Suppressor macrophage treated with lipopolysaccharide for 1 hour (primary cell): ENCODE data around the gene MAPK13.

Source experiments
- DNase-seq, 3 donors: peaks; one replicate each; pipeline ENCODE4 v3.0.0-alpha.2; 2020 to 2022

The MAPK13 gene

GRCh38 chr6:36155662-36156061 lies 25.3 kb downstream of the MAPK13 start:
- no peak for DNase-seq

DNA sequence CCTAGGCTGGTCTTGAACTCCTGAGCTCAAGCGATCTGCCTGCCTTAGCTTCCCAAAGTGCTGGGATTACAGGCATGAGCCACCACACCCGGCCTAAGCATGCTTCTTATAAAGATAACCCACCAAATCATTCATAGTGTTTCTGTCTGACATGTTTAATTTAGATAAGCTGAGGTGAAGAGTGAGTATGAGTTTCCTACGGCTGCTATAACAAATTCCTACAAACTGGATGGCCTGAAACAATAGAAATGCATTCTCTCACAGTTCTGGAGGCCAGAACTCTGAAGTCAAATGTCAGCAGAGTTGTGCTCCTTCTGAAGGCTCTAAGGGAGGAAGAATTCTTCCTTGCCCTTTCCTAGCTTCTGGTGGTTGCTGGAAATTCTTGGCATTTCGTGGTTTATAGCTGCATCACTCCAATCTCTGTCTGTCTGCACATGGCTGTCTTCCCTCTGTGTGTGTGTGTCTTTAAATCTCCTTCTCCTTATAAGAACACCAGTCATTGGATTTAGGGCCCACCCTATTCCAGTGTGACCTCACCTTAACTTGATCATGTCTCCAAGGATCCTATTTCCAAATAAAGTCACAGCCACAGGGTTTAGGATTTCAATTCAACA lies 29.9 kb downstream of the MAPK13 start:
- no peak for DNase-seq

GRCh38 chr6:36169023-36170007 lies 39.0 kb downstream of the MAPK13 start:
- no peak for DNase-seq

DNA sequence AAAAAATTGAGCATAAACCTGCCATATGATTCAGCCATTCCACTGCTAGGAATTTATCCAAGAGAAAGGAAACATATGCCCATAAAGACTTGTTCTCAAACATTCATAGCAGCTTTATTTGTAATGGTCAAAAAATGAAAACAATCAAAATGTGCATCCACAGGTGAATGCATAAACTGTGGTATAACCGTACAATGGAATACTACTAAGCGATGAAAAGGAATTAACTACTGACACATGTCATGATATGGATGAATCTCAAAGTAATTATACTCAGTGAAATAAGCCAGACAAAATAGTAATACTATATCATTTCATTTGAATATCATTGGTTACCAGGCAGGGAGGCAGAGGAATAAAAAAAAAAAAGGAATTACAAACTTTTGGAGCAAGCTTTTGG lies 40.4 kb downstream of the MAPK13 start:
- no peak for DNase-seq

DNA sequence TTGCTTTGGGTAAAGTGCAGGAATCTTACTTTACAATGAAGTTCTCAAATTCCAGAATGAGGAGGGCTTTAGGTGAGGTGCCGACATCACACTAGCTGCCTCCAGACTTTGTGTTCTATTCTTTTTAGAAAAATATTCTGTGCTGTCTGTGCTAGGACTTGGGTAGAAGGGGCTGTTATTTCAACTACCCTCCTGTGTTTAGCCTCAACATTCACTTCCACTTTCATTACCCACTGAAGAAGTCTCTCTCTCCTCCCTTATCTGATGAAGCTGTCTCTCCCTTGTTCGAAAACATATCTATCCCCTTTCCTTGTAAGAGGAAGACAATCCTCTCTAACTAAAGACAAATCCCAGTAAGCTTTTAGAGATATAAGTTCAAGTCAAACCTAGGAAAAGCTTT lies 41.3 kb downstream of the MAPK13 start:
- DNase-seq = no peak

- peak; percentile 33 to 68 (median 34) for DNase-seq
Observed at GRCh38 chr6:36177166-36177565, 46.9 kb downstream of the MAPK13 start.

GRCh38 chr6:36178544-36178943 lies 48.2 kb downstream of the MAPK13 start:
- no peak for DNase-seq

DNA sequence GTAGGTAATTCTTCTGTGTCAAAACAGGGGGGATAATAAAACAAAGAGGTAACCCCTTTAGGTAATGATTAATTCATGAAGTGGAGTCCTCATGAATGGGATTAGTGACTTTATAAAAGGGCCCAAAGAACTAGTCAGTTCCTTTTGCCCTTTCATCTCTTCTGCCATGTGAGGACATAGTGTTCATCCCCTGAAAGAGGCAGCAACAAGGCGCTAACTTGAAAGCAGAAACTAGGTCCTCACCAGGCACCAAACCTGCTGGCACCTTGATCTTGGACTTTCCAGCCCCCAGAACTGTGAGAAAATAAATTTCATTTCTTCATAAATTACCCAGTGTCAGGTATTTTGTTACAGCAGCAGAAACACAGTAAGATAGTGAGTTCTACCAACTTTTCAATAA lies 49.8 kb downstream of the MAPK13 start:
- DNase-seq = no peak

DNA sequence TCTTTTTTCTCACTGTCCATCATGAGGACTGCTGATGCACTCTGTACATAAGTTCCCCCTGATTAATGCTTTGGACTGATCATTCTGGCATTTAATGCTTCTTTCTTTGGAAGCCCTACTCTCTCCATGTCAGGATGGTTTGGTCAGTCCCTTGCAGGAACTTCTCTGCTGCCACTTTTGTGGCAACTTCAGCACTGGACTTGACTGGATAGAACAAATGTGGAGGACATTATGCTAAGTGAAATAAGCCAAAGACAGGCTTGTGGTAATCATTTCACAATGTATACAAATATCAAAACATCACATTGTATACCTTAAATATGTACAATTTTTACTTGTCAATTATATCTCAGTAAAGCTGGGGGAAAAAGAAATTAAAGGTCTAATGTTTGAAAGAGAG lies 54.0 kb downstream of the MAPK13 start:
- no peak for DNase-seq

DNA sequence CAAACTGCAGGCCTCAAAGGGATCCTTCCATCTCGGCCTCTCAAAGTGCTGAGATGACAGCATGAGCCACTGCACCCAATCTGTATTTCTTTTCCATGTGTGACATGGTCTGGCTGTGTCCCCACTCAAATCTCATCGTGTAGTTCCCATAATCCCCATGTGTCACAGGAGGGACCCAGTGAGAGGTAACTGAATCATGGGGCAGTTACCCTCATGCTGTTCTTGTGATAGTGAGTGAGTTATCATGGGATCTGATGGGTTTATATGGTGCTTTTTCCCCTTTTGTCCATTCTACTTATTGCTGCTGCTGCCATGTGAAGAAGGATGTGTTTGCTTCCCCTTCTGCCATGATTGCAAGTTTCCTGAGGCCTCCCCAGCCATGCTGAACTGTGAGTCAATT lies 55.9 kb downstream of the MAPK13 start:
- DNase-seq = peak; percentile 8 to 26 (median 13)

- peak; percentile 27 to 45 (median 35) for DNase-seq
Observed at GRCh38 chr6:36187446-36187845, 57.1 kb downstream of the MAPK13 start.
